Stimulated activated CD4-positive, alpha-beta T cell treated with anti-CD3 and anti-CD28 coated beads, Interleukin-4, amount 100 ng/mL, for 48 hours (primary cell): Measurements from ENCODE around the gene CBLL1.

Source experiments
- DNase-seq, 2 donors: peaks; one replicate each; pipeline ENCODE4 v3.0.0-alpha.2; 2020; ENCODE audit warnings: low read depth in 2 of 2

Gene CBLL1

GRCh38 chr7:107810626-107811025 is 66.7 kb downstream of the CBLL1 start:
- no peak for DNase-seq
